PC-3 (cell line): ENCODE measurements around the gene AOPEP.

Source experiments
- CTCF ChIP-seq: fragments of 300-600 bp; sonication (generic); conservative IDR thresholded peaks from 2 replicates; pipeline ENCODE4 v1.5.1; 2017; ENCODE audit warnings: antibody characterized with exemption, low read depth, mild to moderate bottlenecking, low read length
- EZH2 ChIP-seq: fragments of 300-600 bp; sonication (generic); IDR thresholded peaks from one replicate; pipeline ENCODE4 v1.6.1; 2017; ENCODE audit warnings: antibody characterized with exemption, mild to moderate bottlenecking, low read length; ENCODE audit not compliant: unreplicated experiment

- TF ChIP-seq EZH2 (no peak), CTCF (no peak)
Observed at GRCh38 chr9:94931036-94931633, 204.6 kb downstream of the AOPEP start.
